Suprapubic skin (tissue), 4 donors: ENCODE measurements around the gene NCKAP5. TPM values are rescaled to one million over a fixed set of nuclear protein-coding genes. Genes with fewer than 3 reads are reported as not detected.

ENCODE experiments used
- DNase-seq, 2 donors: peaks; one replicate each; pipeline ENCODE4 v3.0.0-alpha.2; 2019; ENCODE audit warnings: low spot score in 2 of 2
- H3K27ac ChIP-seq: fragments of 200-600 bp; sonication (generic); one replicate; pipeline ENCODE4 v1.5.1; 2019
- H3K27me3 ChIP-seq: fragments of 200-600 bp; sonication (generic); one replicate; pipeline ENCODE4 v1.5.1; 2019
- H3K36me3 ChIP-seq: fragments of 200-600 bp; sonication (generic); one replicate; pipeline ENCODE4 v1.5.1; 2019
- H3K4me1 ChIP-seq: fragments of 200-600 bp; sonication (generic); one replicate; pipeline ENCODE4 v1.5.1; 2019
- H3K4me3 ChIP-seq: fragments of 200-600 bp; sonication (generic); one replicate; pipeline ENCODE4 v1.5.1; 2019; ENCODE audit warnings: mild to moderate bottlenecking
- H3K9me3 ChIP-seq: fragments of 200-600 bp; sonication (generic); one replicate; pipeline ENCODE4 v1.5.1; 2019
- EP300 ChIP-seq: sonication (generic); formaldehyde crosslinking; IDR thresholded peaks from one replicate; pipeline ENCODE4 v1.6.1; 2017; ENCODE audit warnings: antibody characterized with exemption
- POLR2A ChIP-seq, 2 donors: fragments of 450-650 bp; IDR thresholded peaks; one replicate each; pipeline ENCODE4 v1.6.1; 2017; ENCODE audit warnings: antibody characterized with exemption in 2 of 2, mild to moderate bottlenecking in 2 of 2, moderate library complexity in 2 of 2
- POLR2AphosphoS5 ChIP-seq, 3 donors: sonication (generic); formaldehyde crosslinking; IDR thresholded peaks; one replicate each; pipeline ENCODE4 v1.6.1; 2017; ENCODE audit warnings: antibody characterized with exemption in 3 of 3
- WGBS: methylation state at CpG from one replicate; pipeline ENCODE4 v1.1.5; 2018; 5-methylcytosine and 5-hydroxymethylcytosine counted together
- total RNA-seq, 4 donors: library from RNA; depleted of rRNA; stranded (reverse); fragments of >200 nt; gene quantifications; one replicate each; pipeline ENCODE4 v1.1.0, GENCODE V29; 2016
- TF ChIP-seq, protein P1 (sequence below), 2 donors: fragments of 200-600 bp in 1 of 2; fragments of 450-650 bp in 1 of 2; sonication (generic) in 1 of 2; IDR thresholded peaks; one replicate each; pipeline ENCODE4 v1.5.1; 2016 to 2019; ENCODE audit warnings: antibody characterized with exemption in 2 of 2, mild to moderate bottlenecking in 1 of 2, moderate library complexity in 1 of 2

Gene NCKAP5
- total RNA-seq, 4 donors from 2014 or later: 2.8 to 6.4 (median 4.2) TPM

DNA sequence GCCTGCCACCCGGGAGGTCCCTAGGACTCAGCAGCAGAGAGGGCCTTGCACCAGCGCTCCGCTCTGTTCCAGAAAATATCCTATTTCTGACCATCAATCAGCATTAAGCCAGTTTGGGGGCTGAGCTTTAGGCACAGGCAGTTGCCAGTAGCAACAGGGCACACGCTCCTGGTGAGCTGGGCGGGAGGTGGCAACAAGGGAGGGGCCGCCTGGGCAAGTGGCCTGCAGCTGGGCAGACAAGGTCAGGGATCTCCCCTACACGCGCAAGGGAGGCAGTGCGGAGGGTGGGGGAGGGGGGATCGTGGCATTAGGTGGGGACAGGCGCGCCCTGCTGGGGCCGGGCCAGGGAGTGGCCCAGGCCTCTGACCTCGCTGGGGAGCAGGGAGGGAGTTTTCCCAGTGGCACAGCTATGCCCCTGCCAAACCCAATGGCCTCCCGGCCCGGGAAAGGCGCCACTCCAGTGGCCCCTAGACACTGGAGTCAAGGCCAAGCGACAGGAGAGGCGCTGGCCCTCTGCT, 302.8 kb downstream of the NCKAP5 start:
- H3K9me3 ChIP-seq: no peaks in the 10 kb centered on the region
- no peaks in the 10 kb centered on the region for H3K36me3 ChIP-seq
- peak in 1 of 2 donors; percentile 57 for DNase-seq
- TF ChIP-seq, protein P1, sequence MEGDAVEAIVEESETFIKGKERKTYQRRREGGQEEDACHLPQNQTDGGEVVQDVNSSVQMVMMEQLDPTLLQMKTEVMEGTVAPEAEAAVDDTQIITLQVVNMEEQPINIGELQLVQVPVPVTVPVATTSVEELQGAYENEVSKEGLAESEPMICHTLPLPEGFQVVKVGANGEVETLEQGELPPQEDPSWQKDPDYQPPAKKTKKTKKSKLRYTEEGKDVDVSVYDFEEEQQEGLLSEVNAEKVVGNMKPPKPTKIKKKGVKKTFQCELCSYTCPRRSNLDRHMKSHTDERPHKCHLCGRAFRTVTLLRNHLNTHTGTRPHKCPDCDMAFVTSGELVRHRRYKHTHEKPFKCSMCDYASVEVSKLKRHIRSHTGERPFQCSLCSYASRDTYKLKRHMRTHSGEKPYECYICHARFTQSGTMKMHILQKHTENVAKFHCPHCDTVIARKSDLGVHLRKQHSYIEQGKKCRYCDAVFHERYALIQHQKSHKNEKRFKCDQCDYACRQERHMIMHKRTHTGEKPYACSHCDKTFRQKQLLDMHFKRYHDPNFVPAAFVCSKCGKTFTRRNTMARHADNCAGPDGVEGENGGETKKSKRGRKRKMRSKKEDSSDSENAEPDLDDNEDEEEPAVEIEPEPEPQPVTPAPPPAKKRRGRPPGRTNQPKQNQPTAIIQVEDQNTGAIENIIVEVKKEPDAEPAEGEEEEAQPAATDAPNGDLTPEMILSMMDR (IDR thresholded peaks at IDR 0.05): no peak
- TF ChIP-seq POLR2AphosphoS5 (IDR thresholded peaks at IDR 0.05) (no peak), EP300 (no peak)
- peaks cover 23% of the 10 kb centered on the region for H3K4me1 ChIP-seq
- H3K27me3 ChIP-seq: no peaks in the 10 kb centered on the region
- peak overlapping the region; percentile 66 for H3K4me3 ChIP-seq
- peak overlapping the region; percentile 4 for H3K27ac ChIP-seq
- WGBS: 37% methylated on average over 2 of the region's 19 CpGs

DNA sequence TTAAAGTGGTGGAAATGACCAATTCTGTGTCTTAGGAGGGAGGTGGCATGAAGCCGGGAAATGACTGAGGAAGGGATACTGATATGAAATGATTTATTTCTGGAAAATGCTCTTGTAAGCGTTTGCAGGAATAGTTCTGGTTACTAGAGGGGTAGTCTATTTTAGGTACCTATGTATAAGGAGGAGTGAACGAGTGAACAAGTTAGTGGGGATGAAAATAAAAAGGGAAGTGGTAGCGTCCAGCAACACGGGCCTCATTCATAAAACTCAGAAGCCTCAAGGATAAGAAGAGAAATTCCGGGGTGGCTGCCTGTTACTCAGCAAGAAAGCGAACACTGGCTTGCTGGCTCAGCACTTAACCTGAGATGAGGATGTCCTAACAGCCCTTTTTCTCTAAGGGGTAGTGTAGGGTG, 303.3 kb downstream of the NCKAP5 start:
- H3K9me3 ChIP-seq: no peaks in the 10 kb centered on the region
- H3K27me3 ChIP-seq: no peaks in the 10 kb centered on the region
- H3K4me3 ChIP-seq: peak overlapping the region; percentile 66
- TF ChIP-seq POLR2A (IDR thresholded peaks at IDR 0.05) (no peak), EP300 (no peak), POLR2AphosphoS5 (IDR thresholded peaks at IDR 0.05) (no peak)
- TF ChIP-seq, protein P1 (IDR thresholded peaks at IDR 0.05): no peak
- peaks cover 23% of the 10 kb centered on the region for H3K4me1 ChIP-seq
- H3K27ac ChIP-seq: no peak overlapping the region
- DNase-seq: no peak
- no peaks in the 10 kb centered on the region for H3K36me3 ChIP-seq
- WGBS: 64% methylated on average over 7 of the region's 7 CpGs

DNA sequence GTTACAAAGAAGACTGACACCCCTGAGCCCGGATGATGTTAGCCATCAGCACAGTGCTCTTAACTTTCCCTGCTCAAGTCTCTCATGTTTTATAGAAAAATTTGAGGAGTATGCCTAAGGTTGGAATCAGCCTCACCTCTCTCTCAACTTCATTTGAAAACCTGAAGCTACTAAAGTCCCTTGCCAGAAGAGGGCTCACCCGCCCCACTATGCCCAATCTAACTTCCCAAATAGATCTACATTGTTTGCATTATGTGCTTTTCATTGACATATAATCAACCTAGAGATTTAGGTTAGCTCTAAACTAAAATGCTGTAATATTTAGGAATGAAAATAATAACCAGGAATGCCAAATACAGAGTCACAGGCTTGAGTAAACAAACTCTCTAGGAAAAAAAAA, 305.4 kb downstream of the NCKAP5 start:
- Histone ChIP-seq H3K9me3 (no peaks in the 10 kb centered on the region), H3K27me3 (no peaks in the 10 kb centered on the region), H3K36me3 (no peaks in the 10 kb centered on the region), H3K4me1 (peaks cover 23% of the 10 kb centered on the region), H3K27ac (no peak overlapping the region), H3K4me3 (no peak overlapping the region)
- WGBS: 79% methylated on average over 2 of the region's 2 CpGs
- TF ChIP-seq, protein P1 (IDR thresholded peaks at IDR 0.05): no peak
- TF ChIP-seq EP300 (no peak), POLR2AphosphoS5 (IDR thresholded peaks at IDR 0.05) (no peak), POLR2A (IDR thresholded peaks at IDR 0.05) (no peak)
- DNase-seq: no peak

DNA sequence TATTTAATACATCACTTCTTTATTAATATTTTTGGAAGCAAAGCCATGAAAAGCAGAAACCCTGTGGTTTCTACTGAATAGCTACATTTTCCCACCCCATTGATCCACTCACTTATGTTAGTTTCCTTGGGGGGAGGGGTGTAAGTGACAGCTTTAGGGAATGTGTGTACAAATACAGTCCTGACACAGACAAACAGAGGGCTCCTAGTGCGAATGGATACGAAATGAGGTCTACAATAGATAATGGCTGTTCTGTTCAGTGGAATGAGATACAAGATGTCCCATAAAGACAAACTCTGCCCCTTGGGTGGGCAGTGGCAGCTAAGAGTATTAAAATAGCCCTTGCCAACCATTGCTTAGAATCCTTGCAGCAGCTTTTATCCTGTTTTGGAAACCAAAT, 312.9 kb downstream of the NCKAP5 start:
- Histone ChIP-seq H3K9me3 (no peaks in the 10 kb centered on the region), H3K4me3 (no peak overlapping the region), H3K36me3 (no peaks in the 10 kb centered on the region), H3K4me1 (no peaks in the 10 kb centered on the region), H3K27me3 (no peaks in the 10 kb centered on the region), H3K27ac (no peak overlapping the region)
- WGBS: 81% methylated on average over 2 of the region's 2 CpGs
- no peak for TF ChIP-seq EP300
- TF ChIP-seq, protein P1 (IDR thresholded peaks at IDR 0.05): no peak
- TF ChIP-seq POLR2AphosphoS5 (IDR thresholded peaks at IDR 0.05): no peak
- no peak for TF ChIP-seq POLR2A (IDR thresholded peaks at IDR 0.05)
- DNase-seq: no peak

DNA sequence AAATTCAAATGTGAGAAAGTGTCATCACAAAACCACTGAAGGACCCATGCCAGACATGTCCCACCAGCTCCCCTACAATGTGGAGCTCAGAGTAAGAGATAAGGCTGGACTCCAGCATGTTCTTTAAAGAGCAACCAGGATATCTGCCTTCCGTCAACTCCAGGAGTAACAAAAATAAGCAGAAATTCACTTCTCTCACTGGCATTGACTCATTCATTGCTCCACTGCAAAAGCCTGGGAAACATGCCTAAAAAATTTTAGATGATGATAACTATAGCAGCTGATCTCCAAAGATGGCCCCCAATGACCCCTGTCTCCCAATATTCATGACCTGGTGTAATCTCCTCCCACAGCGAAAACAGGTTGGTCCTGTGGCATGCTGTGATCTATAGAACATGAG, 314.5 kb downstream of the NCKAP5 start:
- H3K4me1 ChIP-seq: no peaks in the 10 kb centered on the region
- 100% methylated on average over 2 of the region's 2 CpGs for WGBS
- TF ChIP-seq POLR2AphosphoS5 (IDR thresholded peaks at IDR 0.05) (no peak), POLR2A (IDR thresholded peaks at IDR 0.05) (no peak), EP300 (no peak)
- TF ChIP-seq, protein P1 (IDR thresholded peaks at IDR 0.05): no peak
- no peak for DNase-seq
- no peaks in the 10 kb centered on the region for H3K36me3 ChIP-seq
- no peaks in the 10 kb centered on the region for H3K9me3 ChIP-seq
- H3K27me3 ChIP-seq: no peaks in the 10 kb centered on the region
- H3K4me3 ChIP-seq: no peak overlapping the region
- no peak overlapping the region for H3K27ac ChIP-seq
